ENCODE data around the gene ROR2. TPM values are rescaled to one million over a fixed set of nuclear protein-coding genes. Genes with fewer than 3 reads are reported as not detected.

ROR2 gene
- total RNA-seq, 4 donors from 2014 or later, result 35.6 to 67.6 (median 50.6) TPM

DNA sequence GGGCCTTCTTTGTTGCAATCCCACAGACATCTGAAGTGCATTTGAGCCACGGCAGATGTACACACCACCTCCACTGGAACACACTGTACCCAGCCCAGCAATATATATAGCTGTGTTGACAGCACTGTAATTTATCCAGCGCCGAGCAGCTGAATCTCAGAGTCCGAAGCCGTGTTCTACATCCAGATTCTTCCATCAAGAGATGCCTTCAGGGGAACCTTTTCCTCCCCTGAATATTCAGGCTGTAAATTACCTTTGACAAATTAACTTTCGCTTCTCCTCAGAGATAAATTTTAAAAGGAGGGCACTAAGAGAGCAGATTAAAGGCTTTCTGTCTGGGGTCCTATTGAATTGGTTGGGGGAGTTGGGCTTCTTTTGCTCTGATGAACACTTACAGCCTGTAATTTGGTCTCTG, 76.4 kb downstream of the ROR2 start:
- peak in 1 of 2 donors; percentile 76 for DNase-seq
- Histone ChIP-seq H3K27ac (peak overlapping the region; percentile 61 to 69), H3K27me3 (no peaks in the 10 kb centered on the region), H3K9me3 (no peaks in the 10 kb centered on the region), H3K4me1 (peaks cover 0 to 3% of the 10 kb centered on the region in 2 donors), H3K4me3 (no peak overlapping the region), H3K36me3 (no peaks in the 10 kb centered on the region)
- intact Hi-C loops (cut with DNase I; ENCODE audit: low total_unique reads), result no loop called here
- TF ChIP-seq, protein P1, sequence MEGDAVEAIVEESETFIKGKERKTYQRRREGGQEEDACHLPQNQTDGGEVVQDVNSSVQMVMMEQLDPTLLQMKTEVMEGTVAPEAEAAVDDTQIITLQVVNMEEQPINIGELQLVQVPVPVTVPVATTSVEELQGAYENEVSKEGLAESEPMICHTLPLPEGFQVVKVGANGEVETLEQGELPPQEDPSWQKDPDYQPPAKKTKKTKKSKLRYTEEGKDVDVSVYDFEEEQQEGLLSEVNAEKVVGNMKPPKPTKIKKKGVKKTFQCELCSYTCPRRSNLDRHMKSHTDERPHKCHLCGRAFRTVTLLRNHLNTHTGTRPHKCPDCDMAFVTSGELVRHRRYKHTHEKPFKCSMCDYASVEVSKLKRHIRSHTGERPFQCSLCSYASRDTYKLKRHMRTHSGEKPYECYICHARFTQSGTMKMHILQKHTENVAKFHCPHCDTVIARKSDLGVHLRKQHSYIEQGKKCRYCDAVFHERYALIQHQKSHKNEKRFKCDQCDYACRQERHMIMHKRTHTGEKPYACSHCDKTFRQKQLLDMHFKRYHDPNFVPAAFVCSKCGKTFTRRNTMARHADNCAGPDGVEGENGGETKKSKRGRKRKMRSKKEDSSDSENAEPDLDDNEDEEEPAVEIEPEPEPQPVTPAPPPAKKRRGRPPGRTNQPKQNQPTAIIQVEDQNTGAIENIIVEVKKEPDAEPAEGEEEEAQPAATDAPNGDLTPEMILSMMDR (IDR thresholded peaks at IDR 0.05), result no peak
- no peak for TF ChIP-seq POLR2A (IDR thresholded peaks at IDR 0.05)

DNA sequence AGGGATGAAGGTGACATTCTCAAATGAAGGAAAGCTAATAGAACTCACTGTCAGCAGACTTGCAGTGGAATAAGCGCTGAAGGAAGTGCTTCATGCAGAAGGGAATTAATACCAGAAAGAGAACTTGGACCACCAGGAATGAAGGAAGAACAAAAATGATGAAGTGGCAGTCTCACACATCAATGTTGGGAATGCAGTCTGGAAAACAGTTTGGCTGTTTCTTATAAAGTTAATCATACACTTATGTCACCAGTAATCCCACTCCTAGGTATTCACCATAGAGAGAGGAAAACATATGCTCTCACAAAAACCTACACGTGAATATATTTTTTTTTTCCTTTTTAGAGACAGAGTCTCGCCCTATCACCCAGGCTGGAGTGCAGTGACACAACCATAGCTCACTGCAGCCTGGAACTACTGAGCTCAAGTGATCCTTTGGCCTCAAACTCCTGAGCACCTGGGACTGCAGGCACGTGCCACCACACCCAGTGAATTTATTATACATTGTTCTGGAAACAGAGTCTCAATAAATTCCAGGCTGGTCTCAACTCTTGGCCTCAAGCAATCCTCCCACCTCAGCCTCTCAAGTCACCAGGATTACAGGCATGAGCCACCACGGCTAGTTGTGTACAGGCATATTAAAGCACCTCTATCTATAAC, 81.2 kb downstream of the ROR2 start:
- no peak overlapping the region for H3K4me3 ChIP-seq
- H3K36me3 ChIP-seq, result no peaks in the 10 kb centered on the region
- no peak for DNase-seq
- intact Hi-C loops (cut with DNase I; ENCODE audit: low total_unique reads), result no loop called here
- no peaks in the 10 kb centered on the region for H3K9me3 ChIP-seq
- no peak overlapping the region for H3K27ac ChIP-seq
- no peak for TF ChIP-seq POLR2A (IDR thresholded peaks at IDR 0.05)
- H3K27me3 ChIP-seq, result no peaks in the 10 kb centered on the region
- H3K4me1 ChIP-seq, result peaks cover 3 to 4% of the 10 kb centered on the region in 2 donors

DNA sequence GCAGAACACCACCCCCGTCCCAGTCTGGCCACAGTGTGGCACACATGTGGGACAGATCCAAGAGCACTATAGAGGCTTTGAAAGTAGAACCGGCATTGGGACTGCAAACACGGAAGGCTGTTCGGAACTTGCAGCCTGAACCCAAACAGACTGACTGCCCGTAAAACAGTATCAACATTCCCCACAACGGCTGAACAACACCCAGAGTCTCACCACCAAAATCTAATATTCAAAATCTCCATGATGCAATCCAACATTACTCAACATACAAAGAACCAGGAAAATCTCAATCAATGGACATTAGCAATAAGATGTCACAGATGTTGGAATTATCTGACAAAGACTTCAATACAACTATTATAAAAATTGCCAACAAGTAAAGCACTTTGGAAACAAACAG, 82.3 kb downstream of the ROR2 start:
- Histone ChIP-seq H3K4me1 (peaks cover 3 to 4% of the 10 kb centered on the region in 2 donors), H3K9me3 (no peaks in the 10 kb centered on the region), H3K4me3 (no peak overlapping the region), H3K27me3 (no peaks in the 10 kb centered on the region), H3K36me3 (no peaks in the 10 kb centered on the region), H3K27ac (no peak overlapping the region)
- intact Hi-C loops (cut with DNase I; ENCODE audit: low total_unique reads), result no loop called here
- no peak for DNase-seq
- no peak for TF ChIP-seq POLR2A (IDR thresholded peaks at IDR 0.05)
- TF ChIP-seq, protein P1 (IDR thresholded peaks at IDR 0.05), result no peak

DNA sequence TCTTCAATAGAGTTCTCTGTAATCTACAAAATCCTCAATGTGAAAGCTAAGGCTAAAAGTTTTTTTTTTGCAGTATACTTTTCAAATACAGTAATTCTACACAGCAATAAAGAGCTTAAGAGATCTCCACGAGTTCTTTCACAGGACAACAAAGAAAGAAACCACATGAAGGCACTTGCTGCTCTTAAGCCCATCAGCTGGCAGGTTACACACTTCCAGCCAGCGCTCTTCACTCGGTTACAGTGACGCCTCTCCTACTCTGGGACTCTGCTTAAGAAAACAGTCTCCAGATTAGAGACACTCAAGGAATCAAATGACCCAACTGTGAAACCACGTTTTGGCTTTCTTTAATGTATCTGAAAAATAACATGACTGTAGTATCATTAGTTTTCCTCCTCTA, 85.0 kb downstream of the ROR2 start:
- H3K9me3 ChIP-seq, result no peaks in the 10 kb centered on the region
- peaks cover 0 to 4% of the 10 kb centered on the region in 2 donors for H3K4me1 ChIP-seq
- H3K27ac ChIP-seq, result peak overlapping the region; percentile 1 to 21
- DNase-seq, result no peak
- H3K27me3 ChIP-seq, result no peaks in the 10 kb centered on the region
- intact Hi-C loops (cut with DNase I; ENCODE audit: low total_unique reads), result no loop called here
- no peak overlapping the region for H3K4me3 ChIP-seq
- TF ChIP-seq, protein P1 (IDR thresholded peaks at IDR 0.05), result no peak
- no peak for TF ChIP-seq POLR2A (IDR thresholded peaks at IDR 0.05)
- H3K36me3 ChIP-seq, result no peaks in the 10 kb centered on the region

DNA sequence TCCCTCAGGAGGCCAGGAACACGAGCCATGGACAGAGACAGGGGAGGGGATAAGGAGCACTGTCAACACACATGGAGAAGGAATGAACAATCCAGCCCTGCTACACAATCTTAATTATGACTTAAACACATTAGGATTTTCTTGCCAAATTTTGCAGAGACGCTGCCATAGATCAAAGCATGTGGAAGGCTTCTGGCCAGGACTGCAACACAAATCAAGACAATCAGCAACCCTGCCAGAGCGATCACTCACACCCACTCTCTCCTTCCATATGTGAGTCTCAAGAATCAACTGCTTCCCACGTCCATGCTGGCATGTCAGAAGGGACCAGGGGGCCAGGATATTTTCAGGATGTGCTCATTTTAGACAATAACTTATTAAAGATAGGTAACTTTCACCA, 85.6 kb downstream of the ROR2 start:
- no peaks in the 10 kb centered on the region for H3K27me3 ChIP-seq
- H3K36me3 ChIP-seq, result no peaks in the 10 kb centered on the region
- H3K27ac ChIP-seq, result peak overlapping the region in 1 of 2 donors; percentile 21
- peaks cover 0 to 4% of the 10 kb centered on the region in 2 donors for H3K4me1 ChIP-seq
- TF ChIP-seq, protein P1 (IDR thresholded peaks at IDR 0.05), result no peak
- TF ChIP-seq POLR2A (IDR thresholded peaks at IDR 0.05), result no peak
- H3K9me3 ChIP-seq, result no peaks in the 10 kb centered on the region
- H3K4me3 ChIP-seq, result no peak overlapping the region
- DNase-seq, result no peak
- intact Hi-C loops (cut with DNase I; ENCODE audit: low total_unique reads), result no loop called here

Measured in uterus (tissue), 4 donors.